HG03045 (cell line): ENCODE measurements around the gene UMAD1.

Experiments used
- ATAC-seq: cut with Tn5 transposase; IDR thresholded peaks from one replicate; pipeline ENCODE4 v1.9.1; 2021; ENCODE audit warnings: mild to moderate bottlenecking, moderate library complexity; ENCODE audit not compliant: unreplicated experiment

The UMAD1 gene

DNA sequence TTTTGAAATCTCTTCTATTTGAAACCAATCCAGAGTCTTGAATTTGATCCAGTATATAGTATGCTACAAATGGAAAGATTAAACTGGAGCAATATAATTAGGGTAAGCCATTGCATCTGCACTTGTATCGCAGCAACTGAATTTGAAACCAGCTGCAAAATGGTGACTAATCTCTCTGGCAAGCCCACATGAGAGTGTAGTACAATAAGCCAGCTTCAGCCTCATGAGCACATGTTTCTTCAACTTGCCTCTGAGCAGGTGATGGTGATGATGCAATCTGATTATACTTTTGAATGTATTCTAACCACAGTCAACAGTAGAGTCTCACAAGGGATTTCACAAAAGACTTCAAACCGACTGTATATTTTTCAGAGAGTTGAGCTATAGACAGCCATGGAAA, 78.7 kb downstream of the UMAD1 start:
- ATAC-seq, result peak; percentile 95

DNA sequence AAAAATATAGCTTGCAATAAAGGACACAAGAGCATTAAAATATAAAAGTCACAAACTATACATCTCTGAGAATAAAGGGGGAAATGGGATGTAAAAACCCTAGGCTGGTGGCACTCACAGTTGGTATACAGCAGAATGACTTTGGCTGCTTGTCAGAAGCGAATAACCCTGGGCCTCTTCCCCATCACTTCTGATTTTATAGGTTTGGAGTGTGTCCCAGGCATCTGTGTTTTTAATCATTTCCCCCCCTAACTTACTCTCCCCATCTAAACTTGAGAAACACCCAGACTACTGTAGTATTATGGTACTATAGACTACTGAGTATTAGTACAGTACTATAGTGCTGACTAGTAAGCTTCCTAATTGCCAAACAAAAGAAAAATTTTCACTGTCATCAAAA, 79.6 kb downstream of the UMAD1 start:
- no peak for ATAC-seq

DNA sequence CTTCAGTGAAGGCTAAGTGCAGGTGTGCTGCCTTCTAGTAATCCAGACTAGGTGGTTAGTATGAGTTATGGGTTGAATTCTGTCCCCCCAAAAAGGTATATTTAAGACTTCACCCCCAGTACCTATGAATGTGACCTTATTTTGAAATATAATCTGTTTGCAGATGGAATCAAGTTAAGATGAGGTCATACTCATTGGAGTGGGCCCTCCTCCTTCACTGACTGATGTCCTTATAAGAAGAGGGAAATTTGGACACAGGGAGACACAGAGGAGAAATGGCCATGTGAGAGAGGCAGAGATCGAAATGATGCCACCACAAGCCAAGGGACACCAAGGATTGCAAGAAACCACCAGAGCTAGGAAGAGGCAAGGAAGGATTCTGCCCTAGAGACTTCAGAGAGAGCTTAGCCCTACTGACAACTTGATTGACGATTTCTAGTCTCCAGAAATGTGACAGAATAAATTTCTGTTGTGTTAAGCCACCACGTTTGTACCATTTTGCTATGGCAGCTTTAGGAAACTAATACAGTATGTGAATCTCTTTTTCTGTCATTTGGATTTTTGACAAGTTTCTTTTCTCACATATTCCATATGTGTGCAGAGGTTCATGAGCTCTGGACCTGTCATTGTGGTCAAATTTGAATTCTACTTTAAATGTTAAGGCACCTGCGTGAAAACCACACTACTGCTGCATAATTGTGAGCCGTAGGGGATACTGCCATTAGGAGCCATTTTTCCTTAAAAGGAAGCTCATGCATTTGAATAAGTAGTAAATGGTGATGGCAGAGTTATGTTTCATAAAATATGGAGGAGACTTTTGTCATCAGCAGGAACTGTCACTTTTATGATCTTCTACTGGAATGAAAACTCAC, 80.4 kb downstream of the UMAD1 start:
- no peak for ATAC-seq

DNA sequence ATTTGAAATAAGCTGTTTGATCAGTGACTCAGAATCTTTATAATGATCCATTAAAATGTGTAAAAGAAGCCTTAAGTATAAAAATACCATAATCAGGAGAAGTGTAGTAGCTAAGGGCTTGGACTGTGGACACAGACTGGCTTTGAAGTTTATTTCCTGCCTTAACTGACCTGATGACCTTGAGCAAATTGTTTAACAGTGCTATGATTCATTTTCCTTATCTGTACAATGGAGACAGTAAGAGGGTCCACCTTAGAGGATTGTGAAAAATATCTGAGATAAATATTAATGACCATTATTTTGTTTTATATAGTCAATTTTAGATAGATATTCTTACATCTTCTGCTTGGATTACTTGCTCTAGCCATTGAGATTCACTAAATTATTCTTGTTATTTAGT, 91.2 kb downstream of the UMAD1 start:
- no peak for ATAC-seq

DNA sequence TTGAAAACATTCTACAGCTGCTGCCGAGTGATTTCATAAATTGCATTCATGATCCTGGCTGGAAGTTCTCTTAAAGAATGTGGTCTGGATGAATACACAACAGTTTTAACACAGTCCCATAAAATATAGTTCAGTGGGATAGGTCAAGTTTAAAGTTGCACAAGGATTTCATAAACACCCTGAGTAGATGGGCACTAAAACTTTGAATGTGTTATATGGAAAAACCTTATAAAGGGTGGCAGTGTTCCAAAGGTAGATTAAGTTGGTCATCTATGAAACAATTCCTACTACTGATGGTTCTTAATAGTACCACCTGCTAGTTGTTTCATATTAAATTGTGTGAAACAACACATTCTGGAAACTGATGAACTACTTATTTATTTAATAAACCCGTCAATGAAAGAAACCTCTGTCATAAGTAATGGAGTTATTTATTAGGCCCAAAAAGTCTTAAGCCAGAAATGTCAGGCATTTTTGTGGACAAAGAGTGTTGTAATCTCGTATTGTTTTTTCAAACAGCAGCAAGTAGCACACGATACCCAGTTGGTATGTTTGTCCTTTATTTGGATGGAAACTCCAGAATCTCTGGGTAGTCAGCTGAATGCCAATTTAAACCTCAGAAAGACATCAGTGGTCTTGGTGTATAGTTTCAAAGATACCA, 92.2 kb downstream of the UMAD1 start:
- no peak for ATAC-seq

DNA sequence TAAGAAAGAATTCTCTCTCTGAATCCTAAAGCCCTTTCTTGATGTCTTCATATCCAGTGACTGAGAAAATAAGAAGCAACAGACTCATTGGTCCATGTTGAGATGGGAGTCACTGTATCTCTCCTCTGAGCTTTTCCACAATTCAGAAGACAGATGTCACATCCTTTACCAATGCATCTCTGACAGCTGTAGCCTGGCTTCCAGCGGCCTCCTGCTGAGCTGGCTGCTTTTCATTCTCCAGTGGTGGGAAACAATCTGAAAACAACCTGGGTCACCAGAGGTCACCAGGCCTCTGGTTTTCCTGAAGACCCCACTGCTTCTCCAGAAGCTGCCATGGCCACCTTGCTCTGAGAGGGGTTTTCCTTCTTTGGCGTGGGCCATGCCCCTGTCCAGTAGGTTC, 96.1 kb downstream of the UMAD1 start:
- no peak for ATAC-seq

DNA sequence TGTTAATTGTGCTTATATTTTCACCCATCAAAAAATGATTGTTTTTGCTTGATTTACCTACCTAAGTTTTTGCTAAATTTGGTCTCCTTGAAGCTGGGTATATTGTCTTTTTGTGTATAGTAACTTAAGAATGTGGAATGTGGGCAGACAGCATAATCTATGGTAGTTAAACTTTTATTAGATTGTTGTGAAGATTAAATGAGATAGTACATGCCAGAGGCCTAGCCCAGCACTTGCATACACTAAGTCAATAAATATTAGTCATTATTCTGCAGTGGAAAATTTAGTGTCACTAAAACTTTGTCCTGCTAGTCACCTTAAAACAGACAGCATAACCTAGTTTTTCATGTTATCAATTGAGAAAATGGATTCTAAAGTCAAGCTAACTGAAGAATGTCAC, 97.1 kb downstream of the UMAD1 start:
- ATAC-seq, result no peak

DNA sequence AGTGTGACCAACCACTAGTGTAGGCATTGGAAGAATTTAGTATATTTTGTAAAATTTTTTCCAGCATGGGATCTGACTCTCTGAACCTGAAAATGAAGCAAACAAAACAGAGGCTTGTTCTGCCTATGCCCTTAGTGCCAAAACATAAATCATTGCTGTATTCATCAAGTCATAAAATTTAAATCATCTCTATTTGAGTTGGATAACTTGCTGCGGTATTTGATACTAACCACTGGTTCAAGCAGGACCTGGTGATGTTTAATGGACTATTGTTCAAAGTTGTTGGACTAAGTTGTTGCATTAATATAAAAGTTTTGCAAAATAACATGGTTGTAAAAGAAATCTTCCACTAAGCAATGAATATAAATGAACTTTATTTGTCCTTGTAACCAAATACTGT, 97.6 kb downstream of the UMAD1 start:
- ATAC-seq, result no peak

DNA sequence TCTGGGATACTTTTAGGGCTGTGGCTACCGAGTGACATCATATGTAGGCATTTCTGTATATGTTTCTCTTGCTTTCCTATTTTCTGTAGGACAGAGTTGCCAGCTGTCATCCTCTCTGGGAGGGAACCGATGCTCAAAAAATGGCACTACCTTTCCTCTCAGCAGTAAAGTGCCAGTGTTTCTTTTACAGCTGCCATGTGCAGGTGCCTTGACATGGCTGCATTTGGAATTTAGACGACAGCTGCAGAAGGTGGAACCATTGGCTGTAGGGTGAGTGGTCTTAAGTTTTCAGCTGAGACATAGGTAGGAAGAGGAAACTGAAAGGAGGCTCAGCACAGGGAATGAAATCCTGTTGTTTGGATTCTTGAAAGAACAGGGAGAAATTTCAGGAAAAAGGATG, 98.1 kb downstream of the UMAD1 start:
- ATAC-seq, result no peak

DNA sequence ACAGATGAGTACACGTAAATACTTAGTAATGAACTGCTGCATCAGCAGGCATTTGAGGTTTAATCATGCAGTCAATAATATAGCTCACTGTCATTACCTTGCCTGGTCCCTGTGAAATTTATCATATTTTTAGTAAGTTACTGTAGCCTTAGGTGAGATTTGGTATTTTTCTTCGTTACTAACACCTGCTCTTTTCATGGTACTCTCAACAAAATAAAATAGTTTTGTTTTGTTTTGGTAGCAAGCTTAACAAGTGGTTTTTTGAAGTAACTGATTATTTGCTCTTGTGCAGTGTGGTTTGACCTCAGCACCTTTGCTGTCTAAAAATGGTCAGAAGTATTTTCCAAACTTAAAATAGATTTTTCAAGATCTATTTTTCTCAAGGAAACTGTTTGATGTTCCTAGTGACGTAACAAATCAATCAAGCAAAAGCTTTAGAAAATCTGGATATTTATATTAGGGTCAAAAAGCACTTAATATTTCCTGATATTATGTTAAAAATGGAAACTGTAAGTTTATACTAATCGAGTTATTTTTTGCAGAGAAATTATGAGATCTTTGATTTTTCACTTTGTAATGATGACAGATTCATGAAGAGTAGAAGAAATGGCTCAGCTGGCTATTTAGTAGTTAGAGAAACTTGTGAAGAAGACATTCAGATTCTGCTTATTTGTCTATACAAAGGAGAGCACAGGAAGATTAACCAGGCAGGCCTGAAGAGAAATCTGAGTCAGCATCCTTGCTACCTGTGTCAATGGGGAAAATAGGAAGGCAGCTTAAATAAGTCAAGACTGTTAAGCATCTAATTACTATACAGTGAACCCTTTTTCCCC, 98.9 kb downstream of the UMAD1 start:
- ATAC-seq, result no peak

DNA sequence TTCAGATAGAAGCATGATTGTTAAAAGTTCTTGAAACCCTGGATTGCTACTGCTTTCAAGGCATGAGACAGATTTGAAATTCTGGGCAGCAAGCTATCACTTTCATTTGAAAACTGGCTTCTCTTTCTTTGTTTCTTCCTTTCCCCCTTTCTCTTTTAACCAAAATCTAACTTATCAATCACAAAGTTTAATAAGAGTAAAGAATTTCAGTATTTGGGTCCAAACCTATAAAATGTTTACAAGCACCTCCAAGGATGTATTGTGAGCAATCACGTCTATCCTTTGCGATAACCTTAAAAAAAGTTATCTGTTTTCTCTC, 99.4 kb downstream of the UMAD1 start:
- no peak for ATAC-seq

DNA sequence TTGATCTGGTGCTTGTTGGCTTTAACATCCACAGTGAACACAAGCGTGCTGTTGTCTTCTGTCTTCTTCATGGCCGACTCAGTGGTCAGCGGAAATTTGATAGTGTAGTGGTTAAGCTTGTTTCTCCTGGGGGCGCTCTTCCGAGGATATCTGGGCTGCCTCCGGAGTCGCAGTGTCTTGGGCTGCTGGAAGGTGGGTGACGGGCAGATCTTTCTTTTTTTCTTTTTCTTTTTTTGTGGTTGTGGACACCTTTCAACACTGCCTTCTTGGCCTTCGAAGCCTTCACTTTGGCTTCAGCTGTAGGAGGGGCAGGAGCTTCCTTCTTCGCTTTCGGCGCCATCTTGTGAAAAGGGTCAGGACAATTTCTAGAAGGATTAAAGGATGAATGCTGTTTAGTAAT, 101.7 kb downstream of the UMAD1 start:
- ATAC-seq, result no peak

DNA sequence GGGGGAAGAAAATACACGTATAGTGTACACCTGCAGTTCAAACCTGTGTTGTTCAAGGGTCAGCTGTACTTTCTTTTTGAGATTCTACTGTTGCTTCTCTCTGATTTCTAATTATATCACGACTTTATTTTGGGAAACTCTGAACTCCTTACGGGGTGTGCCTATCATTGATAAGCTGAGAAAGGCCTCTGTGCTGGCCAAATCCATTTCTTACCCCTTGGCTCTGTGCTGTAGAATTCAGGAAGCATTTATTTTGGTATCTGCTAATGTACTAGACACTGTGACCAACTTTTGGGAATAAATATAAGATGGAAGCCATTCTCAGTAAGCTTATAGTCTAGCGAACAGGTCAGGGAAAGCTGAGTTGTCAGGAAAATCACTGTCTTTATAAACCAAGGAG, 104.7 kb downstream of the UMAD1 start:
- ATAC-seq, result no peak

DNA sequence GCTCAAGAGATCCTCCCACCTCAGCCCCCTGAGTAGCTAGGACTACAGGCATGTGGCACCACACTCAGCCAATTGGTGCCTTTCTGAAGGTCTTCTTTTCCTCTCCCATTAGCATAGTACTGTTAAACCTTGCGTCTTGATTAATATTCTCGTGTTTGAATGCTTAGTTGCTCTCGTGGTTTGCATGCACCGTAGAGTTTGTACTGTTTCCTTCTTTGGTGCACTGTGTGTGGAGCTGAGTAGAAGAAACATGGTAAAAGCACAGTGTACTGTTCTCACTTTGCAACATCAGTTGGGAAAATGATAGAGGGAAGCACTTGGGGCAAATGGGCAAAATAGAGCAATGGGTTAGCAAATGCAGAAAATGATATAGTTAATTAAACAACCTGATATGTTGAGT, 105.4 kb downstream of the UMAD1 start:
- ATAC-seq, result no peak

DNA sequence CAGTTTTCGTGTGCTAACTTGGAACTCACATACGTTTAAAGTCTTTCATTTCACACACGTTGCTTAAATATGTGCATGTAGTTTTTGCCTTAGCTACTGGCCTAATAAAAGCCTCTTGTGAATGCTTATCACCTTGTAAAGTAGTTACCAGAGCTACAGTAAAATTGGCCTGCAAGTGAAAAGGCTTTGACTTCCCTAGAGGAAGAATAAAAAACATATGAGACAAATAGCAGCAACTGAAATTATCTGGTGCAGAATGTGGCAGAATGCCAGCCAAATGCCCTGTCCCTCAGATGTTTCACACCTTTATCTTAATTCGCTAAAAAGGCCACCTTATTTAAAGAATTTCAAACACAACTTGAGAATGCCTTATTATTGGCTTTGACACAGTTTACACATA, 105.9 kb downstream of the UMAD1 start:
- ATAC-seq, result no peak

DNA sequence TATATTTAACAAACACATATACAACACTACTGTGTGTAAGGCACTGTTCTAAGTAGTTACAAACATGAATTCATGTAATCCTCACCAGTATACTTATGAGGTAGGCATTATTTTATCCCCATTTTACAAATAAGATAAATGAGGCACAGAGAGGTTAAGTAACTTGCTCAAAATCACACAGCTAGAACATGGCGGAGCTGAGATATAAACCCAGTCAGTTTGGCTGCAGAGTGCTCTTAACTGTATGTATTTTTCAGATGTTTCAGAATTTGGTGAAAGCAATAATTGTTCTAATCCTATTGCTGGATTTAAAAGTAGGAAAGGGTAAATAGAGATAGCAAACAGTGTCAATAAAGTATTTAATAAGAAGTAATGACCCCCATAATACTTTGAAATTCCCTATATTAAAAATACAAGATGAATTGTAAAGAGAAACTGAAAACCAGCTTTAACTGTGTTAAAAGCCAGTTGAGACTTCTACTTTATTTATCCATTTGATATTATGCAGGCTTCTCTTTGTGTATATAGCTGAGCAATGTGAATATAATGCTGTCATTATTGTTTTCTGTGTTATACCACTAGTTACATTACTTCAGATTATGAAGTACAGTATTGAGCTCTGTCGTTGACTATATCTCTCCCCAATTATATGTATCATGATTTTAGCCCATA, 110.2 kb downstream of the UMAD1 start:
- no peak for ATAC-seq

DNA sequence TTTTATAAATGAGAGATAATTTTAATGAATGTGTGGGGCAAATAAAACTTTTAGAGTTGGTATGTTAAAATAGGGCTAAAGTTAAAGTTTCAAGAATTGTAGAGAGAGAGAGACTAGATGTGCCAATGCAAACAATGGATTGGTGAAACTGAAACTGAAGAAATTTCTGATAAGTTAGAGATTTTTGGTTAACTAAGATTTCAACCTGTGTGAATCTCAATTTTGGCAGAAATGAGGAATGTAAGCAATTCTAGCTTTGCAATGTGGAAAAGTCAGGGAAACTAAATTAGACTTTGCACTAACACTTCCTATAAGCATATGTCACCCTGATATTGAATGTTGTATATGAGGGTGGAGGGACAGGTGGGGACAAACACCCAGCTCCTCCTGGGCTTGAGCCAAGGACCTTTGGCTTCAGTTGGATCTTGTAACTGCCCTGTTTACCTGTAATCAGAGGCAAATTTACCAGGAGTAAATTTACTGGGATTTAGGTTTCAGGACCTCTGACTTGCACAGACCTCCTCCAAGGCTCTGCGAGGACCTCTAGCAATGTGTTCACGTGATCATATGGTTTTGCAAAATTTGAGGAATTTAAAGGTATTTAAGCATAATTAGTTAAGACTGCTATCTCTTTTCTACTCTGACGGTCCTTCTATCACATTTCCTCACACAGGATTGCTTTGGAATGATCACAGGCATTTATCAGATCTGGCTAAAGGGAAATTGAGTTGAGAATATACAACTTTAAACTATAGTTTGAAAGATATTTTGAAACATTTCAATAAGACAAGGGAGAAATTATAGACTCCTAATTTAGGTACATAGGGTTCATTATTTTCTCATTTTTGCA, 110.9 kb downstream of the UMAD1 start:
- ATAC-seq, result no peak

DNA sequence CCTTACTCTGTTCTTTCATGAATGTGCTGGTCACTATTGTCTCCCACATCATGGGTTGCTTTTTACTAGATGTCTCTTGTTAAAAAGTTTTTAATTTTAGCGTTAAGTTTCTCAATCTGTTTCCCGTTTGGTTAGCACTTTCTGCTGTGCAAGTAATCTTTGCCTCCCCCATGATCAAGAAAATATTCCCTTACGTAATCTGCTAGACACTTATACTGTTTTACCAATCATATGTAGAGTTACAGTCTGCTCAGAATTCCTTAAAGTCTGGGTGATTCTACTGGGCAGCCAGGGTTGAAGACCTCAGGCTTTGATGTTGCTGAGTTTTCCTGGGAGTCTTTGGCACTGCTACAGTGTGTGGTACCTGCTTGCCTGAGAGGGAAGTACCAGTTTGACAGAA, 116.0 kb downstream of the UMAD1 start:
- ATAC-seq, result no peak

DNA sequence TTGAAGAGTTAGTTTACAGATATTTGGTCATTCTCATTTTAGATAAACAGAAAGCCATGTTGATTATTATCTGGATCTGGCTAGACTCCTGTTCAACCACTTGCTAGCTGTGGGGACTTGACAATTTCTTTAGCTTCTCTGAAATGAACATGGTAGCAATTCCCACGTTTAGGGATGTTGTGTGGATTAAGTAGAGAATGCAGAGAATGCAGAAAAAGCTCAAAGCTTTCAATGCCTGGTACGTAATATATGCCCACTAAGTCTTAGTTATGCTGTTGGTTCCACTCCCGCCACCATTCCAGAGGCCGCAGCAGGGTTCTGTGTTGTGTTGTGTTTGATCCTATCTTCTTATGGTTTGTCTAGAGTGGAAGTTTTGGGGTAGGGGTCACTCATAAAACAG, 117.0 kb downstream of the UMAD1 start:
- no peak for ATAC-seq

DNA sequence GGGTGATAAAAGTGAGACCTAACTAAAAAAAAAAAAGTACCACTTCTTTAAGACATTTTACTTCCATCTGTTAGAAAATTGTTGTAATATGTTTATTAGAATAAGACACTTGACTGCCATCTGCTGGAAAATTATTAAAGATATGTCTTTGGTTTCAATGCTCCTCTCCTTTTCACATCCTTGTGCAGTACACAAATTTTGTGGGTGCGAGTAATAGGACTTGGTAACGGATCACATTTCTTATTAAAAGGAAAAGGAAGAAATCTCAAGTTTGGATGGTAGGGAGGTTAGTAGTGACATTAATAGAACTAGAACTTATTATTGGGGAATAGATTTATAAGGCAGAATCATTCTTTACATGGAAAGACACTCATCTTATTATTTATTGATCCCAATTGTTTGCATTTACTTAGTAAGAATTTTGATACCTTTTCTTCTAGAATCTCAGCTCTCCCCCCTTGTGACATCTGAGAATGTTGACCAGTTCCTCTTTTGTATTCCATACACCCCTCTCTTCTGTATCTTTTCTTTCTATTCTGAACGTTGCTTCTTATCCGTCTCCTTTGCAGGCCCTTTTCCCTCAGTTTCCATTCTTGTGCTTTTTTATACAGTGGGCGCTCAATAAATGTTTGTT, 120.9 kb downstream of the UMAD1 start:
- ATAC-seq, result peak; percentile 33
